Naive thymus-derived CD8-positive, alpha-beta T cell (primary cell): Measurements from ENCODE around the gene PPP4R1. TPM values are rescaled to one million over a fixed set of nuclear protein-coding genes. Genes with fewer than 3 reads are reported as not detected.

Source experiments
- ATAC-seq, 2 donors: fragments of 150-1000 bp; cut with Tn5 transposase in 1 of 2; sonication (Bioruptor Pico), chemical (Tn5 transposase) in 1 of 2; 1 replicate in 1 of 2; 2 replicates in 1 of 2; pipeline ENCODE4 v1.10.0; 2021; ENCODE audit warnings: mild to moderate bottlenecking in 2 of 2, moderate library complexity in 2 of 2
- POLR2A ChIA-PET: fragments of 350-600 bp; sonication (Branson Sonifier 250); formaldehyde crosslinking; loops from one replicate; lab custom pipeline; 2021; ENCODE audit warnings: antibody characterized with exemption; lab: Charles Lee
- DNase-seq, 10 donors: peaks; one replicate each; pipeline versions ENCODE4 v3.0.0 to v3.0.0-alpha.2; 2020 to 2022
- H3K27ac Mint-ChIP-seq, 10 donors: one replicate each; pipeline ENCODE4 v1.8.0; 2020 to 2022; ENCODE audit warnings: mild to moderate bottlenecking in 10 of 10, mixed read lengths in 10 of 10, moderate library complexity in 4 of 10, inconsistent platforms in 1 of 10
- H3K27me3 Mint-ChIP-seq, 5 donors: one replicate each; pipeline ENCODE4 v1.8.0; 2021 to 2022; ENCODE audit warnings: mixed read lengths in 5 of 5
- H3K36me3 Mint-ChIP-seq, 3 donors: one replicate each; pipeline ENCODE4 v1.8.0; 2020 to 2022; ENCODE audit warnings: mixed read lengths in 3 of 3, mild to moderate bottlenecking in 2 of 3, inconsistent platforms in 1 of 3
- H3K4me1 Mint-ChIP-seq, 4 donors: one replicate each; pipeline ENCODE4 v1.8.0; 2021 to 2022; ENCODE audit warnings: mixed read lengths in 4 of 4
- H3K4me3 Mint-ChIP-seq, 10 donors: one replicate each; pipeline ENCODE4 v1.8.0; 2020 to 2022; ENCODE audit warnings: mild to moderate bottlenecking in 10 of 10, mixed read lengths in 10 of 10, moderate library complexity in 6 of 10, inconsistent platforms in 1 of 10
- H3K9me3 Mint-ChIP-seq, 9 donors: one replicate each; pipeline ENCODE4 v1.8.0; 2020 to 2022; ENCODE audit warnings: mixed read lengths in 9 of 9, mild to moderate bottlenecking in 3 of 9, inconsistent platforms in 1 of 9, moderate library complexity in 1 of 9
- polyA plus RNA-seq, 3 donors: library from polyadenylated mRNA; unstranded; fragments of 300-500 nt; fragmentation: Illumina TruSeq; gene quantifications; one replicate each; pipeline ENCODE4 v1.2.3, GENCODE V29; 2021
- total RNA-seq, 8 experiments: library from RNA in 2 of 8; stranded (reverse) in 2 of 8; gene quantifications; one replicate each; pipeline ENCODE4 v1.2.3 and lab custom pipeline; 2021 to 2026

The PPP4R1 gene
- total and polyA plus RNA-seq, 5 experiments from 2014 or later, result 3.8 to 34.4 (median 6.5) TPM

DNA sequence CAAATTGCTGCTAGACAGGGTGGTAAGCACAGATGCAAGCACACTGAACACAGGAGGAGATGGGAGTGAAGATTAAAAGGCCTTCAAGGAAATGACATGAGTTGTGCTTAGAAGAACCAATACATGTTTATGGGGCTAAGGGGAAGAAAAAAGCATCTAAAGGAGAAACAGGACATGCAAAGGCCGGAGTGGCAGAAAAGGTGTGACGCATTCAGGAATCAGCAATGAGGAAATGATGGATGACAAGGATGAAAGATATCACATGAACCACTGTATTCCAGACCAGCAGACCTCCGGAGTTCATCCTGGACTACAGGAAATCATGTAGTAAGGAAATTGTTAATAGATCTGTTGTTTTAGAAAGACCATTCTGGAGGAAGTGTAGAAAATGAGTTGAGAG is 42.8 kb downstream of the PPP4R1 start:
- POLR2A ChIA-PET, result no interaction called here
- DNase-seq, result no peak
- ATAC-seq, result no peak
- Mint-ChIP-seq H3K4me3 (no peak overlapping the region), H3K27me3 (no peaks in the 10 kb centered on the region), H3K9me3 (no peaks in the 10 kb centered on the region), H3K4me1 (peaks cover 0 to 4% (median 0%) of the 10 kb centered on the region in 4 donors), H3K27ac (peak overlapping the region in 1 of 10 donors; percentile 4), H3K36me3 (peaks cover 3 to 54% (median 25%) of the 10 kb centered on the region in 3 donors)

DNA sequence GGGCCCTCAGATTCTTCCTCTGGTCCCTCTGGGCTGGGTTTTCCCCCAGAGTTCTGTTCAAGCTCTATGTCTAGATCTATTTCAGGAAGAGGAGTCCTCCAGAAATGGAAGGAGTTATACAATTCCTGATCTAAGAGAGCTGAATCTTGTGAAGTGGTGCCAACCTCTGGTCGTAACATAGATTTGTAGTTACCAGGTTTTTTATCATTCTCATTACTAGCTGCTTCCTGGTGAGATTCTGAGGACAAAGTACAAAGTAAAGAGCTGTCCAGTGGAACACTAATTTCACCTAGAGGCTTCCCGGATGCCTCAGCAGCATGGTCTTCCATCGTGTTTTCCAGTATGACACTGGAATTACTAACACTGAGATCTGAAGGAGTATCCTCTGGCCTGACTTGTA is 44.1 kb downstream of the PPP4R1 start:
- POLR2A ChIA-PET, result no interaction called here
- no peak for DNase-seq
- Mint-ChIP-seq H3K4me1 (peaks cover 0 to 4% (median 0%) of the 10 kb centered on the region in 4 donors), H3K4me3 (no peak overlapping the region), H3K27ac (no peak overlapping the region), H3K36me3 (peaks cover 3 to 46% (median 25%) of the 10 kb centered on the region in 3 donors), H3K9me3 (no peaks in the 10 kb centered on the region), H3K27me3 (no peaks in the 10 kb centered on the region)
- ATAC-seq, result no peak

DNA sequence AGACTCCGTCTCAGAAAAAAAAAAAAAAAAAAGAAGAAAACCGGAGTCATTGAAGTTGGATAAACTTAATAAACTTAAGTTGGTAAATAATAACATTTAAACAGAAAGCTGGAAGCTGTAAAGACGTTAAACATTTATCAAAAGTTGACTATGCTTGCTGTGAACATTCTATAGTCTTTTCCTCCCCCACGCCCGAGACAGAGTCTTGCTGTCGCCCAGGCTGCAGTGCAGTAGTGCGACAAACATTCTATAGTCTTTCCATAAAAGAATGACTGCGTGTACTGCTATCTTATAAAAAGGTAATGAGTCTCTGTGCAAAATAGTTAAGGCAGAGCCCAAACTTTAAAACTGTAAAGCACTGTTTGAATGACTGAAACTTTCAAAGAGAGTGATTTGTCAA is 45.2 kb downstream of the PPP4R1 start:
- DNase-seq (no peak), ATAC-seq (no peak)
- no peaks in the 10 kb centered on the region for H3K27me3 Mint-ChIP-seq
- no peak overlapping the region for H3K27ac Mint-ChIP-seq
- H3K9me3 Mint-ChIP-seq, result no peaks in the 10 kb centered on the region
- peaks cover 0 to 4% (median 0%) of the 10 kb centered on the region in 4 donors for H3K4me1 Mint-ChIP-seq
- POLR2A ChIA-PET, result no interaction called here
- no peak overlapping the region for H3K4me3 Mint-ChIP-seq
- H3K36me3 Mint-ChIP-seq, result peaks cover 3 to 42% (median 25%) of the 10 kb centered on the region in 3 donors

DNA sequence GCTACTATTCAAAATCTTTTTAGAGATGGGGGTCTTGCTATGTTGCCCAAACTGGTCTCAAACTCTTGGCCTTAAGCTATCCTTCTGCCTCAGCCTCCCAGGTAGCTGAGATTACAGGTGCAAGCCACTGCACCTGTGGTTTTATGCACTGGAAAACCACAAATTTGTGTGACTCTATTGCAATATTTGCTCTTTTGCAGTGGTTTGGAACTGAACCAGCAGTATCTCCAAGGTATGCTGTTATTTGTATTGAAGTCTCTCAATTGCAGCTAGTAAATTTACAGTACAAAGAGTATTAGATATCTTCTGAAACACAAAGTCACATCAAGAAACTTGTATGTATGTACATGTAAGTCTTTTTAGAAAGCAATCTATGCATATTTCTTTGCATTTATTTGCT is 46.2 kb downstream of the PPP4R1 start:
- Mint-ChIP-seq H3K4me1 (peaks cover 0 to 4% (median 0%) of the 10 kb centered on the region in 4 donors), H3K27me3 (no peaks in the 10 kb centered on the region), H3K36me3 (peaks cover 3 to 52% (median 20%) of the 10 kb centered on the region in 3 donors), H3K27ac (no peak overlapping the region), H3K9me3 (no peaks in the 10 kb centered on the region), H3K4me3 (no peak overlapping the region)
- POLR2A ChIA-PET, result no interaction called here
- ATAC-seq, result no peak
- DNase-seq, result no peak

DNA sequence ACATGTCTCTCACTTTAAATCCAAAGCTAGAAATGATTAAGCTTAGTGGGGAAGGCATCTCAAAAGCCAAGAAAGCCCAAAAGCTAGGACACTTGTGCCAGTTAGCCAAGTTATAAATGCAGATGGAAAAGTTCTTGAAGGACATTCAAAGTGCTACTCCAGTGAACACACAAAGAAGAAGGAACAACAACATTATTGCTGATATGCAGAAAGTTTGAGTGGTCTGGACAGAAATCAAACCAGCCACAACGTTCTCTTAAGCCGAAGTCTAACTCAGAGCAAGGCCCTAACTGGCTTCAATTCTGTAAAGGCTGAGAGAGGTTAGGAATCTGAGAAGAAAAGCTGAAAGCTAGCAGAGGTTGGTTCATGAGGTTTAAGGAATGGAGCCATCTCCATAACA is 49.0 kb downstream of the PPP4R1 start:
- no peak for DNase-seq
- POLR2A ChIA-PET, result interaction anchor here (0.6 kb wide), 1 partner anchor 323 kb away, joined by 3 read pairs; no protein-coding TSS in a partner anchor

DNA sequence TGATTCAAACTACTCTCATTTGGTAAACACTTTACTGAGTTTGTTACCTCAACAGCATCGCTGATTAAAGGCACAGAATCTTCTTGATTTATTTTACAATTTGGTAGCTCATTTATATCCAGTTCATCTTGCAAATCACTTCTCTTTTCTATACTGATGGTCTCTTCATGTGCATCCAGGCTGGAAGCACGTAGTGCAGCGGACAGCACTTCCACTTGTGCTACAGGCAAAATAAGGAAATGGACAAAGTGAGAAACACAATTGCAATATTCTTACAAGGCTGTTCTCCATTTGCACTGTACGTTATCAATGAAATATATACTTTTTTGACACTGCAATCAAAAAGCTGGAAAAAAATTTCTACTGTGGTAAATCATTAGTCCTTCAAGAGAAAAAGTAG is 51.0 kb downstream of the PPP4R1 start:
- POLR2A ChIA-PET, result no interaction called here
- peaks cover 0 to 67% (median 18%) of the 10 kb centered on the region in 3 donors for H3K36me3 Mint-ChIP-seq

More for the DNA sequence above, 49.0 kb downstream of the PPP4R1 start:
- no peak for ATAC-seq
- Mint-ChIP-seq H3K27ac (peak overlapping the region in 1 of 10 donors; percentile 17), H3K4me3 (no peak overlapping the region), H3K9me3 (no peaks in the 10 kb centered on the region), H3K4me1 (peaks cover 0 to 2% (median under 1%) of the 10 kb centered on the region in 4 donors), H3K27me3 (no peaks in the 10 kb centered on the region), H3K36me3 (peaks cover 3 to 62% (median 21%) of the 10 kb centered on the region in 3 donors)

DNA sequence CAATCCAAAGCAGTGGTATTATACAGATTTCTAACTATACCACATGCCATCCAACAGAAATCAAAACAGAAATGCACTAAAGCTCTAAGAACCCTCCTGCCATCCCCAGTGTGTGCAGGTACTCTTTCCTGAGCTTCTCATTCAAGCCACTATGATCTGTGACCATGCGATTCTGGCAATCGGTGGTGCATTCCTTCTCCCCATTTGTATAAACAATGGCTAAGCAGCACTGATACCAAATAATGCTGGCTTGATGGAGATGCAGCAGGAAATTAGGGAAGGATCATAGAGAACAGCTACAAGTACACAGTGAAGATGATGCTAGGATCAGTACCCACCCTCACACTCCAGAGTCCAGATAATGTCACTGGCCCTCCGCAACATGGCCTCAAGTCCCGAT is 51.8 kb downstream of the PPP4R1 start:
- Mint-ChIP-seq H3K4me1 (peaks cover 0 to 2% (median under 1%) of the 10 kb centered on the region in 4 donors), H3K4me3 (no peak overlapping the region), H3K9me3 (no peaks in the 10 kb centered on the region), H3K27me3 (no peaks in the 10 kb centered on the region), H3K36me3 (peaks cover 3 to 72% (median 20%) of the 10 kb centered on the region in 3 donors), H3K27ac (no peak overlapping the region)
- ATAC-seq, result no peak
- POLR2A ChIA-PET, result interaction anchor here (0.5 to 0.6 kb wide), 2 partner anchors 40 to 501 kb away, joined by 4 read pairs; no protein-coding TSS in a partner anchor
- DNase-seq, result no peak

More for the DNA sequence above, 51.0 kb downstream of the PPP4R1 start:
- Mint-ChIP-seq H3K27me3 (no peaks in the 10 kb centered on the region), H3K9me3 (no peaks in the 10 kb centered on the region), H3K4me3 (no peak overlapping the region), H3K4me1 (peaks cover 0 to 2% (median under 1%) of the 10 kb centered on the region in 4 donors), H3K27ac (no peak overlapping the region)
- no peak for ATAC-seq
- DNase-seq, result no peak

DNA sequence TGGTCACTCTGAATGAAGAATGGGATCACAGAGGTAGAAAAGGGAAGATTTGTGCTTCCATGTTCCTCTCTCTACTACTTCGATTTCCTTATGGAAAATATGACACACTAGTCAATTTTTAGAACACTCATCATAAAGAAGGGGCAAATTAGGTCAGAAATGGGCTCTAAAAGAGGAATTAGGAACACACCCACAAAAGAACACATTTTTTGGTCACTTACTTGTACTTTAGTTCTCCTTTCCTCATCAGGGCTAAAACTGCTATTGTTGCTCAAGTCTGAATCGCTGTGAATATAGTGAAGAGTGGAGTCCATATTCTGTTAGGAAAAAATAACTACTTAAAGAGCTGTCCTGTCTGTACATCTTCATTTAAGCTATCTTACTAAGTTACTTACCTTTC is 52.6 kb downstream of the PPP4R1 start:
- no peaks in the 10 kb centered on the region for H3K27me3 Mint-ChIP-seq
- H3K36me3 Mint-ChIP-seq, result peaks cover 4 to 72% (median 22%) of the 10 kb centered on the region in 3 donors
- H3K4me3 Mint-ChIP-seq, result no peak overlapping the region
- ATAC-seq (no peak), DNase-seq (no peak)
- H3K4me1 Mint-ChIP-seq, result peaks cover 0 to 2% (median under 1%) of the 10 kb centered on the region in 4 donors
- H3K27ac Mint-ChIP-seq, result no peak overlapping the region
- POLR2A ChIA-PET, result no interaction called here
- no peaks in the 10 kb centered on the region for H3K9me3 Mint-ChIP-seq

DNA sequence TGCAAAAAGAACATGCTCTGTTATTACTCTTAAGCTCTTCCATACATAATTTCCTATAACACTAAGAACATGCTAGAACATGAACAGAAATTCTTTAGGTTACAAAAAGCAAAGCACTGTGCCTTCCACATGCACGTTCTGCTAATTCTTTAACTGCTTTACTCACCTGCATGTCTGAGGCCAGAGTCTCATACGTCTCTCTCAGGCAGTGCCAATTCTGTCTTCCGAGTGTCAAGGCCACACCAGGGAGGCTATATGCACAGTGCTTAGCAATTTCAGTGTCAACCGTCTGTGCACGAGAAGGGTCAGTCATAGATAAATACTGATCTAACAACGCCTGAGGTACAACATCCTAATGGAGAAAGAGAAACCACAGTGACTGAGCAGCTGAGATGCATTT is 55.1 kb downstream of the PPP4R1 start:
- no peak overlapping the region for H3K4me3 Mint-ChIP-seq
- POLR2A ChIA-PET, result no interaction called here
- no peak for ATAC-seq
- no peaks in the 10 kb centered on the region for H3K27me3 Mint-ChIP-seq
- no peaks in the 10 kb centered on the region for H3K9me3 Mint-ChIP-seq
- H3K4me1 Mint-ChIP-seq, result peaks cover 0 to 2% (median under 1%) of the 10 kb centered on the region in 4 donors
- DNase-seq, result no peak
- peak overlapping the region in 1 of 10 donors; percentile 35 for H3K27ac Mint-ChIP-seq
- peaks cover 4 to 87% (median 36%) of the 10 kb centered on the region in 3 donors for H3K36me3 Mint-ChIP-seq

DNA sequence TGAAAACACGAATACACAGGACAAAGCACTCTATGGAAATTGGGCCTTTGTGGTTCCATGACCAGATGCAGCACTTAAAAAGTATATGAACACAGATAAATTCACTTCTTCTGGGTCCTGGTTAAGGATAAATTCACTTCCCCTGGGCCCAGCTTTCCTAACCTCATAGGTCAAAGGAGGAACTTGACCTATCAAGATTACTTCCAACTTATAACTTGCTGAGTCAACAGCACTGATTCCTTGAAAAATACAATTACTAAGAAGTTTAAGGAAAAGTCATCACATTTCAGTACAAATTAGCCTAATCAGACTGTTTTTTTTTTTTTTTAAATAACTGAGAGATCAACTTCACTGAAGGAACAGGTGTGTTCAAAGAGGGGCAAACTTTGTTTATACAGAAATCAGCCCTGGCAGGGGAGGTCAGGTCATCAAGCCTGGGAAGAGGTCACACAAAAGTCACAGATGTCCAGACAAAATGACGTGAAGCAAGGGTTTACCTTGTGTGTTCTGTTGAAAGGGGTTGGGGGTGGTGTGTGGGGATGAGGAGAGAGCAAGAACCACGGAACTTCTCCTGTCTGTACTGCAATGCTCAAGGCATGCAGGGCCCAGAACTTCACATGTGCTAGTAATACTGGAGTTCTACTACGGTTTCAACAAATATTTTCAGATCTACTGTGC is 55.8 kb downstream of the PPP4R1 start:
- DNase-seq, result no peak
- POLR2A ChIA-PET, result no interaction called here
- Mint-ChIP-seq H3K36me3 (peaks cover 7 to 88% (median 43%) of the 10 kb centered on the region in 3 donors), H3K4me1 (peaks cover 0 to 2% (median under 1%) of the 10 kb centered on the region in 4 donors), H3K27me3 (no peaks in the 10 kb centered on the region), H3K27ac (peak overlapping the region in 1 of 10 donors; percentile 70), H3K4me3 (no peak overlapping the region), H3K9me3 (peaks cover 0 to 2% (median 0%) of the 10 kb centered on the region in 9 donors)
- ATAC-seq, result no peak

DNA sequence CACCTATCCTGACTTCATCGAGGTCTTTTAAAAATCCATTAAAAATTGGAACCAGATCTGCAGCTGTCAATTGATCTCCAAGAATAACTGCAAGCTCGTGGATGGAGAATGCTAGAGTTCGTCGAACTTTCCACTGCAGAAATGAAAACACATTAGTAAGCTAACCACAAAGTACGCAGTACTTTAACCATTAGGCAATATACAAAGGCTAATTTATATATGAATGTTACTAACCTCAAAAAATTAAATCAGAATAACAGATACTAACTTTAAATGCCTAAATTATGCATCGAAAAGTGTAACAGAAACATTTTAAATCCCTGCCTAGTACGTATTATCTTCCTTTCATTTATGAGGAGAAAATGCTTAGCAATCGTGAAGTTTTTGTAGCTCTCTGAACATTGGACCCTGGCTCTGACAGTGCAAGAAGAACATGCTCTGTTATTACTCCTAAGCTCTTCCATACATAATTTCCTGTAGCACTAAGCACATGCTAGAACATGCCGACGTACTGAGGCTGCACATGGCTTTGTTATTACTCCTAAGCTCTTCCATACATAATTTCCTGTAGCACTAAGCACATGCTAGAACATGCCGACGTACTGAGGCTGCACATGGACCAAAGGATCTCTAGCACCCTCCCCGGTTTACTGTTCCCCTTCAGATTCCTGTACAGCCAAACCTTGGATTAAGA is 57.0 kb downstream of the PPP4R1 start:
- peaks cover 0 to 2% (median under 1%) of the 10 kb centered on the region in 4 donors for H3K4me1 Mint-ChIP-seq
- H3K27me3 Mint-ChIP-seq, result no peaks in the 10 kb centered on the region
- no peak for DNase-seq
- H3K36me3 Mint-ChIP-seq, result peaks cover 14 to 87% (median 47%) of the 10 kb centered on the region in 3 donors
- POLR2A ChIA-PET, result no interaction called here
- H3K27ac Mint-ChIP-seq, result no peak overlapping the region
- no peak overlapping the region for H3K4me3 Mint-ChIP-seq
- no peak for ATAC-seq
- peaks cover 0 to 5% (median 0%) of the 10 kb centered on the region in 9 donors for H3K9me3 Mint-ChIP-seq

DNA sequence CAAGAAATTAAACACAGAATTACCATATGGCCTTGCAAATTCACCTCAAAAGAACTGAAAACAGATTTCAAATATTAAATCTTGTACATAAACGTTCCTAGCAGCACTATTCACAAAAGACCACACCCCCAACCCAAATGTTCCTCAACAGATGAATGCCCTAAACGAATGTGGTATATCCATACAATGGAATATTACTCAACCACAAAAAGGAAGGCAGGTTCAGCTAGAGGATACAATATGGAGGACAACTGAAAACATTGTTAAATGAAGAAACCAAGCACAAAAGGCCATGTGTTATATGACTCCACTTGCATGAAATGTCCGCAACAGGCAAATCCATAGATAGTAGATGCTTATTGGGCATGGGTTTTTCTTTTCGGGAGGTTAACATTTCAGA is 61.7 kb downstream of the PPP4R1 start:
- no peak for ATAC-seq
- Mint-ChIP-seq H3K27me3 (no peaks in the 10 kb centered on the region), H3K36me3 (peaks cover 16 to 91% (median 49%) of the 10 kb centered on the region in 3 donors), H3K9me3 (peaks cover 0 to 5% (median 0%) of the 10 kb centered on the region in 9 donors), H3K27ac (no peak overlapping the region), H3K4me3 (no peak overlapping the region), H3K4me1 (no peaks in the 10 kb centered on the region)
- POLR2A ChIA-PET, result no interaction called here
- no peak for DNase-seq

DNA sequence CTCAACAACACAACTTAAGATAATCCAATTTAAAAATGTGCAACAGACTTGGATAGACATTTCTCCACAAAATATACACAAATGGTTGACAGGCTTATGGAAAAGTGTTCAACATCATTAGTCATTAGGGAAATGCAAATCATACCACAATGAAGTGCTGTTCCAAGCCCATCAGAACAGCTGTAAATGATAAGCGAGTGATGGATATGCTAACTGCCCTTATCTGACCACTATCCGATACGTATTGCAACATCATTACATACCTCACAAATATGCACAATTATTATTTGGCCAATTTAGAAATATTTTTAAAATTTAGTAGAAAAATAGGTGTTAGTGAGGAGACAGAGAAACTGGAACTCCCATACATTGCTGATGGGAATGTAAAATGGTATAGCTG is 62.2 kb downstream of the PPP4R1 start:
- POLR2A ChIA-PET, result no interaction called here
- no peak overlapping the region for H3K27ac Mint-ChIP-seq
- peaks cover 14 to 92% (median 50%) of the 10 kb centered on the region in 3 donors for H3K36me3 Mint-ChIP-seq
- no peaks in the 10 kb centered on the region for H3K27me3 Mint-ChIP-seq
- H3K9me3 Mint-ChIP-seq, result peaks cover 0 to 5% (median 0%) of the 10 kb centered on the region in 9 donors
- H3K4me3 Mint-ChIP-seq, result no peak overlapping the region
- DNase-seq (no peak), ATAC-seq (no peak)
- no peaks in the 10 kb centered on the region for H3K4me1 Mint-ChIP-seq
